ENCODE data around the gene ERICH6B.
"Not testable (repeated sequence)": the region's sequence is repeated elsewhere in the genome, so short reads cannot be mapped to it uniquely, and the experiment has no call there.

ERICH6B gene

DNA sequence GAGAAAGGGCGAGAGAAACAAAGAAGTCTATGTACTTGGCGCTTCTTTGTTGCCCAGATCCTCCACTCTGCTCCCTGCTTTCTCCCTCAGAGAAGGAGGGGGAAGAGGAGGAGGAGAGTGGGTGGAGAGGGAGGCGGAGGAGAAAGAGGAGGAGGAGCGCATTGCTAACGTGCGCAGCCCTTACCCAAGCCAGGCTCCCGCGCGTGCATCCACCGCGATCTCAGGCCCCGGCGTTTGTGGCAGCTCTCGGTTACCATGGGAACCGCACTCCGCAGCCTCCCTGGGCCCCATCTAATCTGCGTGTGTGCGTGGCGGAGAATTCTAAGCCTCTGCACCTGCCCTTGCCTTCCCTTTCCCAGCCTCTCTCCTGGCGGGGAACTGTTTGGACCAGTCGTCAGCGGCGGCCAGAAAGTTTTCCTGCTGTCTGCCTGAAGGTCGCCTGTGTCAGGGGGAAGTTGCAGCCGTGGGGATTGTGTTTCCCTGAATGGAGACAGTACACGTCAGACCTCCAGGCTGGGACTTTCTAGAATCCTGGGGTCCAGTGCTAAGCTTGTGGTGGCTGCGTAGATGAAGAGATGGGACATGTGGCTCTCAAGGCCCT is at the start of gene ERICH6B:
Gene ERICH6B, minus strand, starts transcription at position 239 of the 601 bp plus-strand sequence. CDS start 18,734 bp downstream, outside the sequence.
- no peak within 1 kb of the TSS for H3K27ac ChIP-seq
- no peak for DNase-seq (ENCODE audit: low read depth, low spot score)

DNA sequence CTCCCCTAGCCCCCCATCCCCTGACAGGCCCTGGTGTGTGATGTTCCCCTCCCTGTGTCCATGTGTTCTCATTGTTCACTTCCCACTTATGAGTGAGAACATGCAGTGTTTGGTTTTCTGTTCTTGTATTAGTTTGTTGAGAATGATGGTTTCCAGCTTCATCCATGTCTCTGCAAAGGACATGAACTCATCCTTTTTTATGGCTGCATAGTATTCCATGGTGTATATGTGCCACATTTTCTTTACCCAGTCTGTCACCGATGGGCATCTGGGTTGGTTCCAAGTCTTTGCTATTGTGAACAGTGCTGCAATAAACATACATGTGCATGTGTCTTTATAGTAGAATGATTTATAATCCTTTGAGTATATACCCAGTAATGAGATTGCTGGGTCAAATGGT is 47.4 kb upstream of the ERICH6B start:
- H3K27ac ChIP-seq; DNase-seq (ENCODE audit: low read depth, low spot score): not testable (repeated sequence)

DNA sequence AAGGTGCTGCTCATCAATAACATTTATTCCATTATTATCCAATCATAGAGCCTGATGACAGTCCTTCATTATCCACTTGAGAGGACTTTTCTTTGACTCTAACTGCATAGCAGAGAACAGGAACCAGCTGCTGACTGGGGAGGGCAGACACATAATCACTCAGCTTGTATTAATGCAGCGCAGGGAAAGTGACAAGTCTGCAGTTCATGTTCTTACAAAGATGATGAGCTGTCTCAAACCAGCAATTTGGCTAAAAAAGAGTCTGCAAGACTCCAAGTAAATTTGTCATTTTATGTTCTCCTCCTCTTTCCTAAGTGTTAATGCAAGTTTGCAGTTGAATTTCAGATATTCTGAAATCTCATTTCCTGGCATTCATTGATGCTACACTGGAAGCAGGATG is 46.6 kb upstream of the ERICH6B start:
- no peak for DNase-seq (ENCODE audit: low read depth, low spot score)
- no peak overlapping the region for H3K27ac ChIP-seq

DNA sequence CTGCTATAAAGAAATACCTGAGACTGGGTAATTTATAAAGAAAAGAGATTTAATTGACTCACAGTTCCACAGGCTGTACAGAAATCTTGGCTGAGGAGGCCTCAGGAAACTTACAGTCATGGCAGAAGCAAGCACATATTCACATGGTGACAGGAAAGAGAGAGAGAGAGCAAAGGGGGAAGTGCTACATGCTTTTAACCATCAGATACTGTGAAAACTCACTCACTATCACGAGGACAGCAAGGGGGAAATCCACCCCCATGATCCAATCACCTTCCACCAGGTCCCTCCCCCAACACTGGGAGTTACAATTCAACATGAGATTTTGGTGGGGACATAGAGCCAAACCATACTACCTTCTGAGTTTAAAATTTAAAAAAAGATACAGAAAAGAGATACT is 44.9 kb upstream of the ERICH6B start:
- not testable (repeated sequence) for H3K27ac ChIP-seq; DNase-seq (ENCODE audit: low read depth, low spot score)

DNA sequence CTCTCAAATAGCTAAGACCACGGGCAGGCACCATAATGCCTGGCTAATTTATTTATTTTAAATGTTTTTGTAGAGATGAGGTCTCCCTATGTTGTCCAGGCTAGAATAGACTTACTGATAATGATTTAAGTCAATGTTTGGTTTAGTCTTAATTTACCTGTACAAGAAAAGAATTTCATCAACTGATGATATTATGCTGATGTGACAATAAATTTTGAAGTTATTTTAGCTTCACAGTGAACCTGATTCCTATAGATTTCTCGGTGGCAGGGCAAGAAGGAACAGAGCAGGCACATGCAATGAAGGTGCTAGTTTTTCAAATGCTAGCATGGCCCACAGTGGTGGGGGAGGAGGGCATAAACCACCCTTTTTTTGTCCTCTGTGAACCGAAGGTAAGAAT is 44.0 kb upstream of the ERICH6B start:
- DNase-seq (ENCODE audit: low read depth, low spot score), result no peak

DNA sequence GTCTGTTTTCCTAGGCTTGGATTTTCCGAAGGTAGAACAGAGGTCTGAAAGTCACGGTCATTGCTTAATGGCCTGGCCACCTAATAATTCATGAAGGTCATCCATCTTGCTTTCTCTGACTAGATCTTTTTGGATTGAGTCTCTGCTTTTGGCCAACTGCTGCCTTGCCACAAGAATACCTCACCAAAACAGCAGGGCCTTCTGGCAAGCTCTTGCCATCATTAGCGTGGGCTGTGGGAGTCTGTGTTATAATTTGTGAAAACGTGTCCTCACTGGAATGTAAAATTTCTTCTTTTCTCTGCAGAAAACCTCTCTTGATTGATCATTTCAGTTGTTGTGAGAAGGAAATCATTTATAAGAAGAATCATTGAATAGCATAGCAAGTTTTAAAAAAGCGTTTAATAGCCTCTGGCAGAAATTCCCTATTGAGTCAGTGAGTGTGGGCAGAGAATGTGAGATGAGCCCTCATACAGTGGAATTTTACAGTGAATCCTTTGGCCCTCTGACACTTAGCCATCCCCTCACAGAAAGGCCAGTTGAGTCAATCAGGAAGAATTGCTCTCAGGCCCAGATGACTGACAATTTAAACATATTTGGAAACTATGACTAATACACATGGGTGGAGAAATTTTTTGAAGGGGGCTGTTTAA is 43.2 kb upstream of the ERICH6B start:
- DNase-seq (ENCODE audit: low read depth, low spot score), result no peak

More for the DNA sequence above, 44.0 kb upstream of the ERICH6B start:
- H3K27ac ChIP-seq, result no peak overlapping the region

DNA sequence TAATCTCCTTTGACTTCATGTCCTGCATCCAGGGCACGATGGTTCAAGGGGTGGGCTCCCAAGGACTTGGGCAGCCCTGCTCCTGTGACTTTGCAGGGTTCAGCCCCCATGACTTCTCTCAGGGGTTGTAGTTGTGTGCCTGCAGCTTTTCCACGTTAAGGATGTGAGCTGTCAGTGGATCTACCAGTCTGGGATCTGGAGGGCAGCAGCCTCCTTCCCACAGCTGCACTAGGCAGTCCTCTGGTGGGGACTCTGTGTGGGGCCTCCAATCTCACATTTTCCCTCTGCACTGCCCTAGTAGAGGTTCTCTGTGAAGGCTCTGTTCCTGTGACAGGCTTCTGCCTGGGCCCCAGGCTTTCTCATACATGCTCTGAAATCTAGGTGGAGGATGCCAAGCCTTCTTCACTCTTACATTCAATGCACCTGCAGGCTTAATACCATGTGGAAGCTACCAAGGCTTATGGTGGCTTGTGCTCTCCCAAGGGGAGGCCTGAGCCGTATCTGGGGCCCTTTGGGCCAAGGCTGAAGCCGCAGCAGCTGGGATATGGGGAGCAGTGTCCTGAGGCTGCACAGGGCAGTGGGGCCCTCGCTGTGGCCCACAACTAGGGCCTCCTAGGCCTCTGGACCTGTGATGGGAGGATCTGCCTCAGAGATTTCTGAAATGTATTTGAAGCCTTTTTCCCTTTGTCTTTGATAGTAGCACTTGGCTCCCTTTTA is 39.3 kb upstream of the ERICH6B start:
- H3K27ac ChIP-seq, result no peak overlapping the region
- DNase-seq (ENCODE audit: low read depth, low spot score), result no peak

More for the DNA sequence above, 43.2 kb upstream of the ERICH6B start:
- no peak overlapping the region for H3K27ac ChIP-seq

DNA sequence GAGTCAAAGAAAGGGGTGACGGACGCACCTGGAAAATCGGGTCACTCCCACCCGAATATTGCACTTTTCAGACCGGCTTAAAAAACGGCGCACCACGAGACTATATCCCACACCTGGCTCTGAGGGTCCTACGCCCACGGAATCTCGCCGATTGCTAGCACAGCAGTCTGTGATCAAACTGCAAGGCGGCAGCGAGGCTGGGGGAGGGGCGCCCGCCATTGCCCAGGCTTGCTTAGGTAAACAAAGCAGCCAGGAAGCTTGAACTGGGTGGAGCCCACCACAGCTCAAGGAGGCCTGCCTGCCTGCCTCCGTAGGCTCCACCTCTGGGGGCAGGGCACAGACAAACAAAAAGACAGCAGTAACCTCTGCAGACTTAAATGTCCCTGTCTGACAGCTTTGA is 29.7 kb upstream of the ERICH6B start:
- not testable (repeated sequence) for H3K27ac ChIP-seq; DNase-seq (ENCODE audit: low read depth, low spot score)

DNA sequence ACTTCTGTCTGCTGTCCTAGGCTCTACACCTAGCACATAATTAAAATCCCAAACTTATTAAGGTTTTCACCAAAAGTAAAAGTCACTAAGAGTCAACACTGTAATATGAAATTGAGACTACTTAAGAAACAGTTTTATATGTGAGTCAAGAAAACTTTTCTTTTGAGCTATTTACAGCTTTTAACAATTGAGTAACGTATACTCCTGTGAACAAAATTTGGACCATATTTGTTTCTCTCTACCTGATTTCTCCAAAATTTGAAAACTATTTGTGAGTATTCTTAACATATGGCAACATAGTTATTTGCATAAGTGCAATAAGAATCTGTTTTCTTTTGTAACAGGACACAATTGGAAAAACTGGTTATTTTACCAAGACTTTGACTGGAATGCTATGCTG is 26.6 kb upstream of the ERICH6B start:
- not testable (repeated sequence) for DNase-seq (ENCODE audit: low read depth, low spot score); H3K27ac ChIP-seq

DNA sequence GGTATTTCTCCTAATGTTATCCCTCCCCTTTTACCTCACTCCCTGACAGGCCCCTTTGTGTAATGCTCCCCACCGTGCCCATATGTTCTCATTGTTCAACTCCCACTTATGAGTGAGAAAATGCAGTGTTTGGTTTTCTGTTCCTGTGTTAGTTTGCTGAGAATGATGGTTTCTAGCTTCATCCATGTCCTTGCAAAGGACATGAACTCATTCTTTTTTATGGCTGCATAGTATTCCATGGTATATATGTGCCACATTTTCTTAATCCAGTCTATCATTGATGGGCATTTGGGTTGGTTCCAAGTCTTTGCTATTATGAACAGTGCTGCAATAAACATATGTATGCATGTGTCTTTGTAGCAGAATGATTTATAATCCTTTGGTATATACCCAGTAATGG is 19.8 kb upstream of the ERICH6B start:
- not testable (repeated sequence) for DNase-seq (ENCODE audit: low read depth, low spot score); H3K27ac ChIP-seq

DNA sequence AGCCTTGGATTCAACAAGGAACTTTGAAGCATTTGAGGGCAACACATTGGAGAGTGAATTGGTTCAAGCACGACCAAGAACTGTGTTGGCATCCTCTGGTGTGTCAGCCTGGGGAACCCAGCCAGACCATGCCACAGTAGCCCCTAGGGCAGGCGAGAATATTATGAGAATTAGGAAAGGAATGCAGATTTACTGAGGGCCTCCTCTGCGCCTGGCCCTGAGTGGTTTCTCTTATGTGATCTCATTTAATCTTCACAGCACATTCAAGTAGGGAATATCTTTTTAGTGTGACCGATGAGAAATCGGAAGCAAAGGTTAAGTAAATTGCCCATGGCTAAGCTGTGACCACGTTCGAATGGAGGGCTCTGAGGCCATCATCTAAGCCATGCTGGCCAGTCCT is 15.3 kb upstream of the ERICH6B start:
- DNase-seq (ENCODE audit: low read depth, low spot score), result no peak

DNA sequence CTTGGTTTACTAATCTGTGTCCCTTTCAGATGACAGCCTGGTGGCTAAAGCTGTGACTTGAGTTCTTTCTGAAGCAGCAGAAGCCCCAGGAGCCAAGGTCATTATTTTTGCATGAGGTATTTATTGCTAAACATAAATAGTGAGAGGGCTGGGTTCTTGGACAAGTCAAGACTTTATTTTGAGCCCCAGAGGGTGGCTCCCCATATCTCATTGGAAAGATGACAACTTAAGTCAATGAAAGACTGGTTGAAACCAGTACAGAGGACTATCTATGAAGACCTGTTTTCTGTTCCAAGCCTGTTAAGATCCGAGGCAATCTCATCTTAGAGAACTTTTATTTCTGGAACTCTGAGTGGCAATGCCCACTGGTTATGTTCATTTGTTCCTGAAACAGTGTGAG is 14.4 kb upstream of the ERICH6B start:
- no peak overlapping the region for H3K27ac ChIP-seq
- DNase-seq (ENCODE audit: low read depth, low spot score), result no peak

More for the DNA sequence above, 15.3 kb upstream of the ERICH6B start:
- no peak overlapping the region for H3K27ac ChIP-seq

DNA sequence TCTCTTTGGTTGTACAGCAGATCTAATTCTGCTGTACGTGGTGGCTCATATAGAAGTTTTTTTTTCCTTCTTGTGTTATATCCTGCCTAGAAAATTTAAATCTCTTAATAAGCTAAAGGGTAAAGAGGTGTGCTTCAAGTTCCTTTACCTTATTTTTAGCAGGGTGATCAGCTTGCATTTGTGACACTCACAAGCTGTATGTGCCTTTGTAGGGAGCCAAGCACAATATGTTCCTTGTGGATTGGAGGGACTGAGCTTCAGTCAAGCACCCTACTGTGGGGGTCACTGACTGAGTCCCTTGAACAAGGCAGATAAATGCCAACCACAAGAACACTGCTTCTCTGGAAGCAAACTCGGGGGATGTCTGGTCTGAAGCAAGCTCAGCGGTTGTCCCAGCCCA is 12.6 kb upstream of the ERICH6B start:
- H3K27ac ChIP-seq, result no peak overlapping the region
- DNase-seq (ENCODE audit: low read depth, low spot score), result no peak

DNA sequence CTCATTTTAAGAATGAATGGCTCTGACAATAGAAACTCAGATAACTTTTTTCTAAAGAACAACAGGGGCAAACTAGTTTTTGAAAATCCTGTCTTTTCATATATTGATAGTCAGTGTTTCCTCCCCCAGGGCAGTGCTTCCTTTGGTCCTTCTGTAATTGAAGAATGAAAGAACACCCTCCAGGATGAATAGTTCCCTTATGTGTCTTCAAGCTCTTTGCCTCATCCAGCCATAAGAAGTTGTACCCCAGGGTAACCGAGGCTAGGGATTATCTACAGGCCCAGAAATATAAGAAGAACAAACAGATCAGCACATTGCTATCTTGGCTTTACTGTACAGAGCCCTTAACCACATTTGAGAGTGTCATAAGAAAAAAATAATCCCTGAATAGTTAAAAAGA is 12.1 kb upstream of the ERICH6B start:
- no peak for DNase-seq (ENCODE audit: low read depth, low spot score)
- no peak overlapping the region for H3K27ac ChIP-seq

DNA sequence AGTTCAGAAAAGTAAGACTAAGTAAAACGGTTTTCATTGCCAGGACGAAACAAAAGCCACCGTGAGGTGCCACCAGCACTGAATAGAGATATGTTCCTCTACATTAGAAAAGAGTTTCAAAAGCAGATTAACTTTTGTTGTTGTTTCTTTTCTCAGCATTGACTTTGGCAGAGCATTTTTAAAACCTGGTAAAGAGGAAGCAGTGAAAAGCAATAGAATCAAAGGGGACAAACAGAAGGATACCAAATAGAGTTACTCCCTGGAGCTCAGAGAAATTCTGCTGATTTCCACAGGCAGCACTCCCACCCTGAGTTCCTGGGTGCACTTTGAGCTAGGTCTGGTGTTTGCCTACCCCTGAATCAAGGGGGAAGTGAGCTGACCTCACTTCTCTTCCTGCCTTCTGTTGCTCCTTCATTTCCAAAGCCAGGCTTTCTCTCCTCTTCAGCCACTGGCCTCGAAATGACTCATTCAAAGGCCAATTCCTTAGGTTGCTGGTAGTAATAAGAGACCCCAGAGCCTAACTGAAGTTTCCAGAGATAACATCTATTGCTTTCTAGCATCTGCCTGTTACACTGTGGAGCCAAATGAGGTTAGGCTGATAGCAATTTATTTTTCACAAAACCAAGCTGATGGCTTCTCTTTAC is 11.3 kb upstream of the ERICH6B start:
- no peak overlapping the region for H3K27ac ChIP-seq
- no peak for DNase-seq (ENCODE audit: low read depth, low spot score)

DNA sequence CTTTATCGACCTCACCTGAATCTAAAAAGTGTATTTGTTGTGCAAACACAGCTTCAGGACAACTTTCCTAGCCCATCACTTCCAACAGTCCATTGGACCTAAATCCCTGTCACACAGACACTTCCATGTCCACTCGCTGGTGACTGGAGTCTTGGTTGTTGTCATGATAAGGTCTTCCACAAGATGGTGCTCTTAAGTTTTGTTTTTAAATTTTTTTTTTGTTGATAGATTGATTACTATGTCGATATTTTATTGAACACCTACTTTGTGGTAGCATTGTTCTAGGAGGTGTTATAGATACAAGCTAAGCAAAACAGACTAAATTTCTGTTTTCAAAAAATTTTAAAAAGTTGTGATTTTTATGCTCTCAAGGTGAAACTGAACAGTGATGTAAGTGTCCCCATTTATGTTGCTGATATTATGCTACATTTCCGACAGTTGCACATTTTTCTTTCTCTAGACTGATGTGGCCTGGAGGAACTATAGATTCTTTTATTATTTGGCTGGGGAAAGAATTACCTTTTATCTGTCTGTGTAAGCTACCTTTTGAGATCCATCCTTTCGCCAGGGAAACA is 8.1 kb upstream of the ERICH6B start:
- no peak for DNase-seq (ENCODE audit: low read depth, low spot score)
- H3K27ac ChIP-seq, result no peak overlapping the region

DNA sequence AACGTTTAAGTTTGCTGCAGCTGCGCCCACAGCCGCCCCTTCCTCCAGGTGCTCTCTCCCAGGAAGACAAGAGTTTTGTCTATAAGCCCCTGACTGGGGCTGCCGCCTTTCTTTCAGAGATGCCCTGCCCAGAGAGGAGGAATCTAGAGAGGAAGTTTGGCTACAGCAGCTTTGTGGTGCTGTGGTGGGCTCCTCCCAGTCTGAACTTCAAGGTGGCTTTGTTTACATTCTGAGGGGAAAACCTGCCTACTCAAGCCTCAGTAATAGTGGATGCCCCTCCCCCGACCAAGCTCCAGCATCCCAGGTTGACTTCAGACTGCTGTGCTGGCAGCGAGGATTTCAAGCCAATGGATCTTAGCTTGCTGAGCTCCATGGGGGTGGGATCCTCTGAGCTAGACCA is 6.4 kb upstream of the ERICH6B start:
- H3K27ac ChIP-seq, result no peak overlapping the region
- no peak for DNase-seq (ENCODE audit: low read depth, low spot score)

DNA sequence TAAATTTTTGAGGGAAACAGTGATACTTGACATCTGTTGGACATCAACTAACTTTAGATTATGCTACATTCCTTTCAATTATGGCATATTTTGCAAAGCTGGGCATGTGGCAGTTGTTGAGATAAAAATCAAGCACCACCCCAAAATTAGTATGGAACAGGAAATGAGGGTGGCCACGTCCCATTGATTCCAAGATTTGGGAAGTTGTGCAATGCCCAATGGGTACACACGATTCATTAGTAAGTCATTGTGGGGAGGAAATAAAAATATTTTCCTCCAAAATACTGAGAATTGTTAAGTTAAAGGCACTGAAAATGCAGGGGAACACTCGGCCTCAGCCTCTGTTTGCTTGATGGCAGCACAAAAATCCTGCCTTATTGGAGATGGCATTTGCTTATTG is 7.6 kb downstream of the ERICH6B start:
- H3K27ac ChIP-seq, result no peak overlapping the region
- no peak for DNase-seq (ENCODE audit: low read depth, low spot score)

DNA sequence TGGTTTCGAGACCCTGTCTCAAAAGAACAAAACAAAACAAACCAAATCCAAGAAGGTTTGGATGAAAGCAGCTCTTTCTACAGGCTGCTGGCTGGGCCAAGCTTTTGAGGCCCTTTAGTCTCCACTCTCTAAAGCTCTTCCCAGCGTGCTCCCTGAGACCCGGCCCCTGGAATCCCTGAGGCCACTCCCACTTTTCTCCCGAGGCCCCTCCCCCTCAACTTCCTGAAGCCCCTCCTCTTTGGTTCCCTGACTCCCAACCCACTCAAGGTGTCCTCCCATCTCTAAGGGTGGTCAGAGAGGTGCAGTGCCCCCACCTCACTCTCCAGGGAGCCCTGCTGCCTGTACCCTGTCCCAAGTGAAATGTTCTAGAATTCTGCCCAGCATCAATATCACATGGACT is 10.6 kb downstream of the ERICH6B start:
- no peak overlapping the region for H3K27ac ChIP-seq
- no peak for DNase-seq (ENCODE audit: low read depth, low spot score)

DNA sequence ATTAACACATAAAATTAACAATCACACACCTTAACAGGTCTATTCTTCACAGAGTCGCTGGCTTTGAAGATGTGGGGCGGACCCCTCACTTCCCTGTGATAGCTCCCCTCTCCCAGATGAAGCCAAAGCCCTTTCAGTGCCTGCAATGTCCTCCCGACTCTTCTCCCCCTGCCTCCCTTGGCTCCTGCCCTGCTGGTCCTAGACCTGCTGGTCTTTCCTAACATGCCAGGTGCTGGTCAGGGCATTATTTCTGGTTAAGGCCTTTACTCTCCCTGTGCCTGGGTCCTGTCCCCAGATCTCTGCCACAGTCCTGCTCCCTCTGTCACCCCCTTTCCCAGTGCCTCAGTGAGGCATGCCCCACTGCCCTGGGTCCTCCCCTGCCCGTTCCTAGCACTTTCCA is 12.2 kb downstream of the ERICH6B start:
- no peak for DNase-seq (ENCODE audit: low read depth, low spot score)
- H3K27ac ChIP-seq, result no peak overlapping the region
